IMR-90 (cell line): ENCODE measurements around the gene STARD10. TPM values are rescaled to one million over a fixed set of nuclear protein-coding genes. Genes with fewer than 3 reads are reported as not detected.

Source experiments
- ATAC-seq: fragments of 200-7000 bp; cut with Tn5 transposase; 2 replicates; pipeline ENCODE4 v1.9.1; 2020; ENCODE audit warnings: low read depth, mild to moderate bottlenecking, moderate library complexity
- BruUV-seq: library from RNA; stranded (reverse); fragments of 400-500 nt; replicated peaks from 2 replicates; lab custom pipeline; 2021; lab: Mats Ljungman, UMichigan
- CTCF ChIA-PET: fragments of 300-600 bp; formaldehyde crosslinking; extraction: SDS; loops from one replicate; lab custom pipeline; 2021; ENCODE audit warnings: antibody characterized with exemption; lab: Yijun Ruan, JAX
- POLR2A ChIA-PET: fragments of 300-600 bp; sonication (Branson Sonifier 250); formaldehyde crosslinking; loops from one replicate; lab custom pipeline; 2022; ENCODE audit warnings: antibody characterized with exemption; ENCODE audit not compliant: unreplicated experiment; lab: Charles Lee
- DNase-seq: peaks from one replicate; pipeline ENCODE4 v3.0.0; 2013
- H2AFZ ChIP-seq: replicated peaks from 2 replicates; pipeline ENCODE3; 2013; ENCODE audit warnings: low read length, mild to moderate bottlenecking; ENCODE audit not compliant: poor library complexity
- H2AK5ac ChIP-seq: 2 replicates; pipeline ENCODE4 v1.6.1; 2013; ENCODE audit warnings: low read depth, low read length, inconsistent platforms
- H2AK9ac ChIP-seq: replicated peaks from 2 replicates; pipeline ENCODE3; 2013; ENCODE audit warnings: mild to moderate bottlenecking, low read depth, low read length, moderate library complexity; ENCODE audit not compliant: poor library complexity
- H2BK120ac ChIP-seq: 2 replicates; pipeline ENCODE4 v1.6.1; 2013; ENCODE audit warnings: low read depth, low read length, inconsistent platforms
- H2BK15ac ChIP-seq: 3 replicates; pipeline ENCODE4 v1.6.1; 2013; ENCODE audit warnings: low read depth, low read length, inconsistent platforms
- H2BK20ac ChIP-seq: 2 replicates; pipeline ENCODE4 v1.6.1; 2013; ENCODE audit warnings: low read depth, mild to moderate bottlenecking, inconsistent platforms, low read length, moderate library complexity
- H2BK5ac ChIP-seq: 2 replicates; pipeline ENCODE4 v1.6.1; 2013; ENCODE audit warnings: mild to moderate bottlenecking, low read depth, low read length, inconsistent platforms; ENCODE audit not compliant: poor library complexity, severe bottlenecking
- H3K14ac ChIP-seq: replicated peaks from 2 replicates; pipeline ENCODE4 v1.6.1; 2013; ENCODE audit warnings: low read depth, low read length, inconsistent platforms
- H3K18ac ChIP-seq: 2 replicates; pipeline ENCODE4 v1.6.1; 2013; ENCODE audit warnings: low read depth, low read length, control low read depth
- H3K23ac ChIP-seq: 2 replicates; pipeline ENCODE4 v1.6.1; 2013; ENCODE audit warnings: low read depth, low read length, inconsistent platforms
- H3K27ac ChIP-seq: 2 replicates; pipeline ENCODE4 v1.5.1; 2013; ENCODE audit warnings: mild to moderate bottlenecking, control low read depth, low read length; ENCODE audit not compliant: insufficient read depth
- H3K27me3 ChIP-seq: 2 replicates; pipeline ENCODE4 v1.6.1; 2013; ENCODE audit warnings: low read length; ENCODE audit not compliant: control insufficient read depth, insufficient read depth
- H3K36me3 ChIP-seq: 2 replicates; pipeline ENCODE4 v1.6.1; 2013; ENCODE audit warnings: low read length, mixed read lengths; ENCODE audit not compliant: control insufficient read depth, insufficient read depth
- H3K4ac ChIP-seq: 2 replicates; pipeline ENCODE4 v1.6.1; 2013; ENCODE audit warnings: low read depth, low read length, inconsistent platforms
- H3K4me1 ChIP-seq: 2 replicates; pipeline ENCODE4 v1.6.1; 2013; ENCODE audit warnings: low read length, mixed read lengths; ENCODE audit not compliant: control insufficient read depth, insufficient read depth
- H3K4me2 ChIP-seq: 2 replicates; pipeline ENCODE4 v1.6.1; 2013; ENCODE audit warnings: low read depth, mild to moderate bottlenecking, control low read depth, low read length, moderate library complexity
- H3K4me3 ChIP-seq: 2 replicates; pipeline ENCODE4 v1.5.1; 2013; ENCODE audit warnings: low read depth, mild to moderate bottlenecking, control low read depth, low read length, moderate library complexity; ENCODE audit not compliant: insufficient read depth
- H3K56ac ChIP-seq: 2 replicates; pipeline ENCODE4 v1.6.1; 2013; ENCODE audit warnings: low read length, inconsistent platforms; ENCODE audit not compliant: insufficient read depth; ENCODE audit errors: extremely low read depth
- H3K79me1 ChIP-seq, 2 experiments: 2 replicates each; pipeline ENCODE4 v1.6.1; 2013; ENCODE audit warnings: low read length in 2 of 2, inconsistent platforms in 1 of 2, low read depth in 1 of 2
- H3K9ac ChIP-seq: 2 replicates; pipeline ENCODE4 v1.6.1; 2013; ENCODE audit warnings: low read depth, low read length, control low read depth
- H3K9me1 ChIP-seq: 2 replicates; pipeline ENCODE4 v1.6.1; 2013; ENCODE audit warnings: low read length, inconsistent platforms; ENCODE audit not compliant: insufficient read depth
- H3K9me3 ChIP-seq: 2 replicates; pipeline ENCODE4 v1.6.1; 2013; ENCODE audit warnings: low read length; ENCODE audit not compliant: control insufficient read depth, insufficient read depth
- H4K20me1 ChIP-seq: 2 replicates; pipeline ENCODE4 v1.6.1; 2013; ENCODE audit warnings: low read length, inconsistent platforms; ENCODE audit not compliant: insufficient read depth
- H4K5ac ChIP-seq: 2 replicates; pipeline ENCODE4 v1.6.1; 2013; ENCODE audit warnings: mild to moderate bottlenecking, low read depth, low read length, control low read depth
- H4K8ac ChIP-seq, 2 experiments: 2 replicates each; pipeline ENCODE4 v1.6.1; 2013; ENCODE audit warnings: low read depth in 2 of 2, low read length in 2 of 2, control low read depth in 1 of 2, inconsistent platforms in 1 of 2
- H4K91ac ChIP-seq: 2 replicates; pipeline ENCODE4 v1.6.1; 2013; ENCODE audit warnings: low read depth, low read length, inconsistent platforms; ENCODE audit not compliant: insufficient read depth
- CEBPB ChIP-seq: IDR thresholded peaks from 2 replicates; pipeline ENCODE4 v1.6.1; 2012; ENCODE audit warnings: low read depth, low read length, improper control_type of control experiment
- WGBS, 2 experiments: methylation state at CpG; one replicate each; pipeline versions ENCODE4 v1.1.5 to v1.1.7; 2013; ENCODE audit warnings: missing lambda C conversion rate in 2 of 2; ENCODE audit not compliant: insufficient read length in 1 of 2; ENCODE audit errors: extremely low coverage in 2 of 2; 5-methylcytosine and 5-hydroxymethylcytosine counted together
- dilution Hi-C: fragments of 300-500 bp; cut with HindIII; formaldehyde crosslinking; loops from one replicate; pipeline ENCODE4 v1.14.3; 2018; ENCODE audit warnings: low sequenced_read_pairs; ENCODE audit not compliant: unreplicated experiment
- in situ Hi-C: fragments of 300-500 bp; cut with MboI; formaldehyde crosslinking; loops from 3 replicates; pipeline ENCODE4 v1.14.3; 2019; ENCODE audit warnings: low sequenced_read_pairs, inconsistent platforms, mixed read lengths
- intact Hi-C: fragments of 100-400 bp; cut with micrococcal nuclease; formaldehyde crosslinking; loops from 2 replicates; pipeline ENCODE4 v1.10.0; 2022
- polyA plus RNA-seq, 3 experiments: library from polyadenylated mRNA; depleted of rRNA; stranded (reverse); fragments of >200 nt; gene quantifications; 2 replicates each; pipeline ENCODE4 v1.2.3, GENCODE V29; 2012; ENCODE audit warnings: low replicate concordance in 1 of 3
- total RNA-seq: library from RNA; depleted of rRNA; stranded (reverse); fragments of >200 nt; gene quantifications from 2 replicates; pipeline ENCODE4 v1.2.3, GENCODE V29; 2012

STARD10 gene
- total and polyA plus RNA-seq, 2 of the 4 experiments (the other 2 are of a cell fraction) = 23.8 to 37.4 TPM

GRCh38 chr11:72786305-72787215, 7.3 kb downstream of the STARD10 start:
- no peak overlapping the region for H3K4me3 ChIP-seq
- no peak overlapping the region for H3K9ac ChIP-seq
- H4K8ac ChIP-seq = no peak overlapping the region
- H3K56ac ChIP-seq = no peak overlapping the region
- H2BK5ac ChIP-seq = no peak overlapping the region
- H2AFZ ChIP-seq = no peak overlapping the region
- H2BK20ac ChIP-seq = no peak overlapping the region
- no peak overlapping the region for H3K18ac ChIP-seq
- H3K23ac ChIP-seq = no peak overlapping the region
- no peak overlapping the region for H3K14ac ChIP-seq
- H4K5ac ChIP-seq = no peak overlapping the region
- no peak overlapping the region for H3K27ac ChIP-seq
- no peak overlapping the region for H2AK9ac ChIP-seq
- in situ Hi-C loops (no loop called here), dilution Hi-C loops (no loop called here), intact Hi-C loops (no loop called here)
- H3K36me3 ChIP-seq = no peaks in the 10 kb centered on the region
- no peak for TF ChIP-seq CEBPB
- no peak overlapping the region; the same call in 1 of the 2 replicates for H2AK5ac ChIP-seq
- WGBS, 2 experiments = 84% methylated on average over 4 of the region's 8 CpGs; no CpG with 5 or more reads in 1 of the 2 experiments
- DNase-seq (no peak), ATAC-seq (no peak)
- H3K9me3 ChIP-seq = no peaks in the 10 kb centered on the region
- CTCF ChIA-PET = interaction anchor here (0.8 kb wide), 1 partner anchor 61 kb away, joined by 3 read pairs; no protein-coding TSS in a partner anchor
- POLR2A ChIA-PET = no interaction called here
- no peaks in the 10 kb centered on the region for H3K79me1 ChIP-seq
- no peak overlapping the region for H2BK120ac ChIP-seq
- H3K27me3 ChIP-seq = no peaks in the 10 kb centered on the region
- peaks cover 11% of the 10 kb centered on the region for H3K4me1 ChIP-seq
- peaks cover 11% of the 10 kb centered on the region for H3K9me1 ChIP-seq
- no TSS peak for BruUV-seq
- no peak overlapping the region for H2BK15ac ChIP-seq
- no peak overlapping the region for H3K4me2 ChIP-seq
- H4K20me1 ChIP-seq = no peaks in the 10 kb centered on the region
- H3K4ac ChIP-seq = no peak overlapping the region
- H4K91ac ChIP-seq = no peak overlapping the region
